NCI-H1105 (cell line): ENCODE results near the gene ABHD17C.

Experiments
- DNase-seq: peaks from one replicate; lab custom pipeline; 2025; lab: John Stamatoyannopoulos, UW

ABHD17C gene

DNA sequence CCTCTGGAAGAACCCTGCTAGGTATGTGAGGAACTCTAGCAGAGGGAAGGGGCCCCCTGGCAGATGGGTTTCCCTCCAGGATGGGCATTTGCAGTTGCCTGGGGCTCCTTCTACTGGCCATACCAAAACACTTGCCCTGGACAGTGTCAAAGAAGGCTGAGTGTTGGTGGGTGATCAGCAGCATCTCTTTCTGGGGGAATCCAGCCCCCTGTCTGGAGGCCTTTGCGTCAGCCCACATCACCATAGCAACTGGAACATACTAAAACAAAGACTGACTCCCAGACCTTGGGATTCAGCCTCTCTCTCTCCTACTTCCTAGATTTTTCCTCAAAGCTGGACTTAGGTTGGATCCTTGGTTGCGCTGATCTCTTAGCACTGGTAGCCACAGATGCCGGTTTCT lies 92.2 kb downstream of the ABHD17C start:
- no peak for DNase-seq

DNA sequence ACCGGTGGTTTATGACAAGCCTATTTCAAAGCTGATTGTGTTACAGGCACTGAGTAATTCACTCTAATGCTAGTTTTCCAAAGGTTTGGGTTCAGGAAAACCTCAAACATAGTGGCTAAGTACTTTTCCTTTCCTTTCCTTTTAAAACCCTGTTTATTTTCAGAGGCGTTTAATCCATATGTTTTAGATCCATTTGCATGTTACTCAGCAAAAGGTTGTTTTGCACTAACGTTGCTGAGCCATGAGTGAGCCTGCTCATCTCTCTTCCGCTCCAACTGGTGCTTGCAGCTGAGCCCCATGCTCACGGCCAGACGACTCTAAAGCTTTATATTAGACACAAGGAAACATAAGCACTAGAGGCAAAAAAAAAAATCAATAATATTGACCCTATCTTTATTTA lies 93.4 kb downstream of the ABHD17C start:
- DNase-seq: no peak

DNA sequence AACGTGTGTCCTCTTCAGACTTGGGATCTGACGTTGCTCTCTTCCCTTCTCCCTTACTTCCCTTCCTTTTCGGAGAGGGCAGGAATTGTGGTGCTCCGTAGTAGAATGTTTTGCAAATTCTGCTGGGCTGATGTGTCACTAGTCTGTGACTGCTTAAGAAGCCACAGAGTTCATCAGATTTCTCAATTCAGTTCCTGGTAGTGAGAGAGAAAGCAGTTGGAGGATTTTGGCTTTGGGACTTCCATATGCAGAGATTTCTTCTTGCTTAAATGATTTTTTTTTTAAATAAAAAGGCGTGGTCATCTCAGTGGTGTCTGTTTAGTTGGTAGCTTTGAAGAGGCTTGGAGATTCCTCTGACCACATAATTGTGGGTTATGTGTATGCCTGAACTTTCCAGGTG lies 94.2 kb downstream of the ABHD17C start:
- DNase-seq: no peak

DNA sequence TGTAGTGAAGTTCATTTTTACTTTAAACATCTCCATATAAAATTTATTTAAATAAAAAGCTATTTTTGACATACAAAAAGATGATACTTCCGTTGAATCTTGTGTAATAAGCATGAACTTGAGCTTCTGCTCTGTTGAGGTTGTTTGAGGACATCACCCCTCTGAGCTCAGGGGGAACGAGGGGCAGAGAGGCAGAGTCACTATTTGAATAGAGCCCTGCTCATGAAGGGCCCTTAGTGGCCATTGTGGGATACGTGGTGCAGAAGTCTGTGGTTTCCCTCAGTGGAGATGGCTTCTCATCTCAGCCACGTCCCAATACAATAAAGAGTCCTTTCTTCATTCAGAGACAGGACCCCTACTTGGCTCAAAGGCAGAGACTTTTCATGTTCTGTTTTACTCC lies 94.7 kb downstream of the ABHD17C start:
- DNase-seq: no peak

DNA sequence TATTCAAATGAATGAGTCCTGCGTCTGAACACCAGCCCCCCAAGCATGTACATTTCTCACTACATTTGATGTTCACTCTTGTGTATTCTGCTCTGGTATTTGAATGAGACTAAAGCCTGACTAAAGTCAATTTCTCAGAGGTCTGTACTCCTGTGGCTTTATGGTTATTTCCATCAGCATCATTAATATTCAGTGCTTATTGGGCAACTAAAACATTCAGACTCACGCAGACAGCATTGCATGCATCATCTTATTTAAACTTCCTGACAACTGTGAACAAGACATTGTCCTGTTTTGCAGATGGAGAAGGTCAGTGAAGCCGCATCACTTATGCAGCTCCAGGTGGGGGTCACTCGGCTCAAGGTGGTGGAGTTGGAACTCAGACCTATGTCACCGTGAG lies 95.1 kb downstream of the ABHD17C start:
- no peak for DNase-seq

DNA sequence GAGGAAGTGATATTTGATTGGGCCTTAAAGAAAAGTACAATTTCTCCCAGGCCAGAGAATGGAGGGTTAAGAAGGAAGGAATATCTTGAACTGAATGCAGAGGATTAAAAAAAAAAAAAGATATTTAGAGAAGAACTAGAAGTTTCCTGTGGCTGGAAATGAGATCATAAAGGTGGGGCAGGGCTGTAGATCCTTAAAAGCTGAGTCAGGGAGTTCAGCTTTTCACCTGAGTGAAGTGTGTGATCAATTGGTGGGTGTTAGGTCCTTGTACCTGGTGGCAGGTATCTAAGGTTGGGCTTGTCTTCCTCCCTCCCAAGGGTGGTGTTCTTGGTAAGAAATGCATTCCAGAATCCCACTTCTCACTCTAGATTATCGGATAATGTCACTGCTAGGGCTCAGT lies 95.9 kb downstream of the ABHD17C start:
- DNase-seq: no peak

DNA sequence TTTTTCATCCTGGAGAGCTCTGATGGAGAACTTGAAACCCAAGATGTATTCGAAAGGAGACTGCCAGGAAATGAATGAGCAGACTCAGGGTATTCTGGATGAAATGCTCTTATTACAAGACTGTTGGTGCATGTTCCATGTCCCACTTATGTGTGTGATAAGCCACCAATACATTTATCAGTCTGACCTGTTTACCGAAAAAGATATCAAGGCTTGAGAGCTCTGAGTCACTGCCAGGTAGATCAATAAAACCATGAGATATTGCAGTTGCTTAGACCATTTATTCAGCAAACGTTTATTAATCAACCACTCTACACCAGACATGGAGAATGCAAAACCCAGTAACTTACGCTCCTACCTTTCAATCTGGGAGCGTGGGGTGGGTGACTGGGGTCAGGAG lies 101.3 kb downstream of the ABHD17C start:
- DNase-seq: no peak

DNA sequence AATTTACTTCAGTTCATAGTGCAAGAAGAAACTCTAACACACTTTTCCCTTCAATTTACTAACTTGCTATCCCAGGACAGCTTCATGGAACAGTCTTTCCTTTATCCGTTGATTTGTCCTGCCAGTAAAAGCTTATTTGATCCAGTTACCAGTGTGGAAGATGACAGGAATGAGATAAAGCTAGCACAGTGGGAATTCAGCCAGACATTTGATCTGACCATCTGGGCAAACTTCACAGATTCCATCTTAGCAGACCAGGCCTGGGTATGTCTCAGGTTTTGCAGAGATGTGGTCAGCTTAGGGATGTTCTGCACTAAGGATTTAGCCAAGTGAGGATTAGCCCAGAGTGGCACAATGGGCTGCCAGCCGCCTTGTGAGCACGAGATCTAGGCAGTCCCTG lies 103.8 kb downstream of the ABHD17C start:
- DNase-seq: no peak

DNA sequence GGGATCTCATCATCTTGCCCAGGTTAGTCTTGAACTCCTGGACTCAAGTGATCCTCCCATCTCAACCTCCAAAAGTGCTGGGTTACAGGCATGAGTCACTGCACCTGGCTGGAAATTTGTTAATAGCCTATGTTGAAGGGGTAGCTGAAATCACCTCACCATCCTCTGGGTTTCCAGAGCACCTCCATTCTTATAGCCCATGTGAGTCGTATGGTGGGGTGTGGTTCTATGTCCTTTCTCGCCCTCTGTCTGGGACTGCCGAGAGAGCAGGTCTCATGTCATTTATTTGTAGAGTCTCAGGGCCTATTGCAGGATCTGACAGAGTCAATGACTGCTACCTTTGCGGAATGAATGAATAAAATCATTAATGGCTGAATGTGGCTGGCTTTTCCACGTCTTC lies 105.0 kb downstream of the ABHD17C start:
- DNase-seq: no peak

DNA sequence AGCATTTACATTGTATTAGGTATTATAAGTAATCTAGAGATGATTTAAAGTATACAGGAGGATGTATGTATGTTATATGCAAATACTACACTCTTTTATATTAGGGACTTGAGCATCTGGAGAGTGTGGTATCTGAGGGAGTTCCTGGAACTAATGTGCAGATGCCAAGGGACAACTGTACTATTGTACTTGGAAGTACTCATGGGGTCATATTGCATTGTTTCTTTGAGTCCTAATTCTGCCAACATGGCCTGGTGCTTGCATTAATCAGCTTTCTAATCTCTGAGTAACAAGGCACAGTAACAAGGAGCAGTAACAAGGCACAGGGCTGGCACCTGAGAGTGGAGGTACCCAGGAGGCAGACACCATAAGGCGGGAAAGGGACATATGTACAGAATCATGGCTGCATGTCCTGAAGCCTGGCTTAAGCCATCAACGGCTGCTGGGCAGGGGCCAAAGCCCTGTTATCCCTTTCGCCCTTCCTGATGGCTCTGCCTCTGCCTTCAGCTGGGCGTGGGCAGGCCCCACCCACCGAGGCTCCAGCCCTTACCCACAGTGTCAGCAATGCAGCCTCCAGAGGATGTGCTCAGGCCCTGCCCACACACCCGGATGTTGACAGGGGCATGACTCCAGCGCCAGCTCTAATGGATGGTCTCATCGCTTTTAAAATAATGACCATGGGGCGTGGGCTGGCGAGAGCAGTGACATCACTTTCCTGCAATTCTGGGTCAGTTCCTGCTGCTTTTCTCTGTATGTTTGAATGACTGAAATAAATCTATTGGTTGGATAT lies 107.0 kb downstream of the ABHD17C start:
- DNase-seq: no peak

DNA sequence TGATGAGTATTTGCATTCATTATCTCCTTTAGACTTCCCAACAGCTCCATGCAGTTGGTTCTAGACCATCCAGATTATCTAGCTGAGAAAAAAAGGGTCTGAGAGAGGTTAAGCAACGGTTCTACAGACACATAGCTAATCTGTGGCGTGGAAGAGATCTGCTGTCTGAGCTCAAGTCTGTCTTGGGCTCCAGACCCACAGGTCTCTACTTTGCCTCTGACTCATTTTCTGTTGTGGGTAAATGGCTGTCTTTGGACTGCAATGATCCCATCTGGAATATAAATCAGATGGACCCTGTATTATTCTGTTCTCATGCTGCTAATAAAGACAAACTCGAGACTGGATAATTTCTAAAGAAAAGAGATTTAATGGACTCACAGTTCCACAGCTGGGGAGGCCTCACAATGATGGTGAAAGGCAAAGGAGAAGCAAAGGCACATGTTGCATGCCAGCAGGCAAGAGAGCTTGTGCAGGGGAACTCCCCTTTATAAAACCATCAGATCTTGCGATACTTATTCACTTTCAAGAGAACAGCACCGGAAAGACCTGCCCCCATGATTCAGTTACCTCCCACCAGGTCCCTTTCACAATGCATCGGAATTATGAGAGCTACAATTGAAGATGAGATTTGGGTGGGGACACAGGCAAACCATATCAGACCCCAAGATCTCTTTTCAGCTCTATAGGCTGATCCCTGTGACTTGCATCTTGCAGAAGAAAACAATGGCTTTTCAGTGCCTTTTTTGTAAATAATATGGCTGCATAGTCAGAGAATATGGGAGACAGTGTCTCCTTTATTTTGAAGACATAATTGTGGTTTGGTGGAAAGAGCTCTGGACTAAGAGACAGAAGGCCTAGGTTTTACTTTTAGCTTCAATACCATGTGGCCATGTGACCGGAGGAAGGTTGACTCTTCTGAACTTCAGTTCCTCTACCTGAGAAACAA lies 108.7 kb downstream of the ABHD17C start:
- no peak for DNase-seq

DNA sequence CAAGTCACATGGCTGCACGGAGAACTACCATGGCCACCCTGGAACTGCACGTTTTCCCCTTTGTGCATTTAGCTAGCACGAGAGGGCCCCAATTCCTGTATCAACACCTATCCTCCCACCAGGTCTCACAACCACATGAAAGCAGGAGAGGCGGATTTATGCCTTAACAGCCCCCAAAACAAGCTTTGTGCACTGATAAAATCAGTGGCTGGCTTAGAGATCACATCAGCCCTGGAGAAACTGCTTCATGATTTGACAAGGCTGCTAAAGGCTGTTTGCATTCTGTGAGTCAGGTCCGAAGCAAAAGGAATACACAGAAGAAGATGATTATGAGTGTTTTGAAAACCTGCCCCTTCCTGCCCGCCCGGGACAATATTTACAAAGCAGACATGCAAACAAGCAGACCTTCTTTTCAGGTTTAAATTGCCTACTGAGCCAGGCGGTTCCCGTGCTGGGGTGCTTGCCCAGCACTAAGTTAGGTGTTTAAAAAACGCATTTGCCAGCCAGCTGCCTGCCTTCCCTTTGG lies 109.9 kb downstream of the ABHD17C start:
- DNase-seq: no peak
